Lung (tissue), 12 donors: ENCODE data around the gene DHRS12. TPM values are rescaled to one million over a fixed set of nuclear protein-coding genes. Genes with fewer than 3 reads are reported as not detected.

Experiments
- ATAC-seq: fragments of 200-7000 bp; cut with Tn5 transposase; one replicate; pipeline ENCODE4 v1.9.1; 2020; ENCODE audit warnings: moderate number of reproducible peaks; ENCODE audit not compliant: insufficient read depth, low FRiP score
- DNase-seq, 3 donors: peaks; one replicate each; pipeline ENCODE4 v3.0.0-alpha.2; 2013 to 2017
- H3K27ac ChIP-seq, 2 donors: one replicate each; pipeline ENCODE4 v1.5.1; 2013; ENCODE audit warnings: mild to moderate bottlenecking in 2 of 2, moderate library complexity in 2 of 2, control low read depth in 1 of 2, inconsistent platforms in 1 of 2, low read depth in 1 of 2, low read length in 1 of 2
- H3K27me3 ChIP-seq, 3 donors: one replicate each; pipeline ENCODE4 v1.5.1; 2013; ENCODE audit warnings: low read length in 2 of 3; ENCODE audit not compliant: control insufficient read depth in 3 of 3, insufficient read depth in 3 of 3
- H3K36me3 ChIP-seq, 4 donors: one replicate each; pipeline ENCODE4 v1.5.1; 2013; ENCODE audit warnings: low read length in 4 of 4, mild to moderate bottlenecking in 1 of 4, moderate library complexity in 1 of 4; ENCODE audit not compliant: control insufficient read depth in 4 of 4, insufficient read depth in 4 of 4
- H3K4me1 ChIP-seq, 5 donors: one replicate each; pipeline ENCODE4 v1.5.1; 2013; ENCODE audit warnings: low read length in 5 of 5, mild to moderate bottlenecking in 2 of 5, moderate library complexity in 1 of 5; ENCODE audit not compliant: control insufficient read depth in 5 of 5, insufficient read depth in 5 of 5
- H3K4me3 ChIP-seq: one replicate; pipeline ENCODE4 v1.5.1; 2013; ENCODE audit warnings: mild to moderate bottlenecking, control low read depth, moderate library complexity
- H3K9ac ChIP-seq, 2 donors: one replicate each; pipeline ENCODE4 v1.5.1; 2013; ENCODE audit warnings: low read length in 2 of 2, control low read depth in 1 of 2; ENCODE audit not compliant: insufficient read depth in 1 of 2
- H3K9me3 ChIP-seq, 4 donors: one replicate each; pipeline ENCODE4 v1.5.1; 2013; ENCODE audit warnings: low read length in 3 of 4, mild to moderate bottlenecking in 1 of 4, moderate library complexity in 1 of 4; ENCODE audit not compliant: control insufficient read depth in 4 of 4, insufficient read depth in 3 of 4
- WGBS, 2 donors: extraction: QIAGEN DNeasy Blood & Tissue Kit; methylation state at CpG; one replicate each; pipeline ENCODE4 v1.1.7; 2013; 5-methylcytosine and 5-hydroxymethylcytosine counted together
- polyA plus RNA-seq, 2 donors: library from polyadenylated mRNA; stranded (reverse); fragments of 200-250 nt; gene quantifications; one replicate each; pipeline ENCODE4 v1.2.1, GENCODE V29; 2013
- total RNA-seq, 2 donors: library from RNA; depleted of rRNA in 1 of 2; stranded (reverse); fragments of >200 nt in 1 of 2; gene quantifications; one replicate each; pipeline ENCODE4 v1.2.1, GENCODE V29; 2014 to 2021
- TF ChIP-seq, protein P1 (sequence below): IDR thresholded peaks from 2 replicates; pipeline ENCODE4 v1.5.1; 2012; ENCODE audit warnings: mild to moderate bottlenecking; ENCODE audit errors: control extremely low read depth, extremely low read depth
- donor health status: control.
- donor health status: control.
- donor health status: Bipolar disorder and iron deficiency.
- donor health status: healthy.
- donor health status: DM: yes; HTN: yes; CAD: no.

The DHRS12 gene
- total and polyA plus RNA-seq, 4 donors = 8.5 to 17.9 (median 12.0) TPM

GRCh38 chr13:51799261-51799660 lies 4.7 kb downstream of the DHRS12 start:
- Histone ChIP-seq H3K27me3 (no peaks in the 10 kb centered on the region), H3K27ac (no peak overlapping the region), H3K36me3 (peaks cover 0 to 7% (median 0%) of the 10 kb centered on the region in 4 donors), H3K9ac (no peak overlapping the region), H3K9me3 (no peaks in the 10 kb centered on the region), H3K4me1 (peaks cover 5 to 17% (median 9%) of the 10 kb centered on the region in 5 donors), H3K4me3 (no peak overlapping the region)
- no peak for DNase-seq
- no peak for ATAC-seq
- TF ChIP-seq, protein P1, sequence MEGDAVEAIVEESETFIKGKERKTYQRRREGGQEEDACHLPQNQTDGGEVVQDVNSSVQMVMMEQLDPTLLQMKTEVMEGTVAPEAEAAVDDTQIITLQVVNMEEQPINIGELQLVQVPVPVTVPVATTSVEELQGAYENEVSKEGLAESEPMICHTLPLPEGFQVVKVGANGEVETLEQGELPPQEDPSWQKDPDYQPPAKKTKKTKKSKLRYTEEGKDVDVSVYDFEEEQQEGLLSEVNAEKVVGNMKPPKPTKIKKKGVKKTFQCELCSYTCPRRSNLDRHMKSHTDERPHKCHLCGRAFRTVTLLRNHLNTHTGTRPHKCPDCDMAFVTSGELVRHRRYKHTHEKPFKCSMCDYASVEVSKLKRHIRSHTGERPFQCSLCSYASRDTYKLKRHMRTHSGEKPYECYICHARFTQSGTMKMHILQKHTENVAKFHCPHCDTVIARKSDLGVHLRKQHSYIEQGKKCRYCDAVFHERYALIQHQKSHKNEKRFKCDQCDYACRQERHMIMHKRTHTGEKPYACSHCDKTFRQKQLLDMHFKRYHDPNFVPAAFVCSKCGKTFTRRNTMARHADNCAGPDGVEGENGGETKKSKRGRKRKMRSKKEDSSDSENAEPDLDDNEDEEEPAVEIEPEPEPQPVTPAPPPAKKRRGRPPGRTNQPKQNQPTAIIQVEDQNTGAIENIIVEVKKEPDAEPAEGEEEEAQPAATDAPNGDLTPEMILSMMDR = no peak
- 93 to 96% methylated on average over 12 of the region's 12 CpGs for WGBS, 2 donors

- DNase-seq = peak; percentile 41 to 71 (median 54)
- no peak overlapping the region for H3K4me3 ChIP-seq
- H3K4me1 ChIP-seq = peaks cover under 1 to 14% (median 4%) of the 10 kb centered on the region in 5 donors
- TF ChIP-seq, protein P1 = peak; percentile 23
- no peaks in the 10 kb centered on the region for H3K27me3 ChIP-seq
- no peak overlapping the region for H3K27ac ChIP-seq
- peaks cover 0 to 7% (median 0%) of the 10 kb centered on the region in 4 donors for H3K36me3 ChIP-seq
- ATAC-seq = peak; percentile 23
- WGBS, 2 donors = 80 to 83% methylated on average over 12 of the region's 12 CpGs
- H3K9ac ChIP-seq = no peak overlapping the region
- no peaks in the 10 kb centered on the region for H3K9me3 ChIP-seq
These were observed 6.1 kb downstream of the DHRS12 start for GRCh38 chr13:51797664-51798488.

- no peak overlapping the region for H3K27ac ChIP-seq
- ATAC-seq (no peak), DNase-seq (no peak)
- no peaks in the 10 kb centered on the region for H3K27me3 ChIP-seq
- no peak overlapping the region for H3K9ac ChIP-seq
- H3K4me1 ChIP-seq = peaks cover 0 to 1% (median 0%) of the 10 kb centered on the region in 5 donors
- no peak overlapping the region for H3K4me3 ChIP-seq
- TF ChIP-seq, protein P1 = no peak
- H3K9me3 ChIP-seq = no peaks in the 10 kb centered on the region
- peaks cover 0 to 7% (median 2%) of the 10 kb centered on the region in 4 donors for H3K36me3 ChIP-seq
- 84 to 89% methylated on average over 7 of the region's 7 CpGs for WGBS, 2 donors
These were observed 7.4 kb downstream of the DHRS12 start for GRCh38 chr13:51796546-51796945.
